ENCODE results near the gene ZNF385B.

DNA sequence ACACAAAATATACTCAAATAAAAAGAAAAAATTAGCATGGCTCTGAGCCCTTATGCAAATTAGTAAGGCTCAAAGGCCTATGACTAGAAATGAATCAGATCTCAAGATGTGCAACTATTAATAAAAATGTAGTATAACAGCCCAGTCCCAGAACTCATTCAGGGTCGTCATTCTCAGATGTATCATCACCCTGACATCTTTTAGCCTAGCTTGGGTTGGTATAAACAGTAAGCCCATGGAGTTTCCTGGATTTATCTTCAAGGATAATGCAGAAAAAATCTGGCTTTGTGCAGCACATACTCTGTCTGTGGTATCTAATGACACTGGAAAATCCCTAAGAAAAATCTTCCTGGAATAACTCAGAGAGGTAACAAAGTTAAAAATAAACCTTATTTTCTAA, 239.3 kb downstream of the ZNF385B start:
- TF ChIP-seq TAF1 (IDR thresholded peaks at IDR 0.05; ENCODE audit: borderline replicate concordance, low read depth, low read length) (no peak), POLR2A (IDR thresholded peaks at IDR 0.05; ENCODE audit: low read depth, low read length) (no peak), POLR2AphosphoS5 (IDR thresholded peaks at IDR 0.05; ENCODE audit: low read depth, low read length) (no peak)
